Stimulated activated CD8-positive, alpha-beta memory T cell treated with anti-CD3 and anti-CD28 coated beads, Interleukin-15, amount 100 ng/mL, for 1 hour (primary cell): ENCODE results near the gene EXOSC6.
"Not testable (repeated sequence)": the region's sequence is repeated elsewhere in the genome, so short reads cannot be mapped to it uniquely, and the experiment has no call there.

Experiments used
- DNase-seq: peaks from one replicate; pipeline ENCODE4 v3.0.0-alpha.2; 2020; ENCODE audit warnings: low read depth

The EXOSC6 gene

DNA sequence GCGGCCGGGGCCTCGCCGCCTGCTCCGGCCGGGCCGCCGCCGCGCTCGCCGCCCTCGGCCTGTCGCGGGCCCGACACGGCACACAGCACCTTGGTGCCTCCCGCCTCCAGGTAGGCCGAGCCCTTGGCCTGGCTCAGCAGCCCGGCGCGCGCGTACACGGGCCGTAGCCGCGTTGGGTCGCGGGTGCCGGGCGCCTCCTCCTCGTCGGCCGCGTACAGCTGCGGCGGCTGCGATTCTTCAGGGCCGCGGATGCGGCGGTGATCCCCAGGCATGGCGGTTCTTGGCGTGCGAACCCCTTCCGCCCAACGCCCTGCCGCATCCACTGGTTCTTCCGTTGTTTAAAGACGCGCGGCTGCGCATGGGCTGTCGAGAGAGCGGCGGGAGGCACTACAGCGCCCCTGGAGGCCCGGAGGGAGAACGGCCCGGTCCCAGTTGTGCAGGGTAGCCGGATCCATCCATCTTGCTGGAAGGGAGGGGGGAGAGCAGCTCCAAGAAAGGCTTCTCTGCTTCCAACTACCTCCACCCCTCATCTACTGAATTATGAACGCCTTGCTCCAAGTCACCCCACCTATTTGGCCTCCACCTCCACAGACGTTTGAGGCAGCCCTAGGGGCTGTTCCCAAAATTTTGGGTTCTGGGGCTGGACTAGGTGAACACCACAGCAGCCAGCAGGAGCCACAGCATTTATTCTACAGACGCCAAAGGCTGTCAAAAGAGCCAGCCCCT, at the start of gene EXOSC6:
TSS of gene EXOSC6 (minus strand) at position 312 of the 726 bp plus-strand sequence. CDS start at position 272, 40 bp downstream.
- DNase-seq: peak; percentile 77

DNA sequence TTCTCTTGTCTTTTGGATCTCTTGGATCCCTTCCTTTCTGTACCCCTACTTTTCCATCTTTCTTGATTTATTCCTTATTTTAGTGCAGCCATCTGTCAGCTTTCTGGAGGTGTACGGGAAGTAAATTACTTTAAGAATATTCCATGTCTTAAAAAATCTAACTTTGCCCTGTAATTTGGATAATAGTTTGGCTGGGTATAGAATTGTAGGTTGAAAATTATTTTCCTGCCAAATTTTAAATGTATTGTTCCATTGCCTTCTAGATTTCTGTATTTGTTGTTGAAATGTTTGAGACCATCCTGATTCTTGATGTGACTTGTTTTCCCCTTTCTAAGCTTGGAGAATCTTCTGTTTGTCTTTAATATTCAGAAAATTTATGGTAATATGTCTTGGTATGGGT, 49.4 kb upstream of the EXOSC6 start:
- DNase-seq: no peak

DNA sequence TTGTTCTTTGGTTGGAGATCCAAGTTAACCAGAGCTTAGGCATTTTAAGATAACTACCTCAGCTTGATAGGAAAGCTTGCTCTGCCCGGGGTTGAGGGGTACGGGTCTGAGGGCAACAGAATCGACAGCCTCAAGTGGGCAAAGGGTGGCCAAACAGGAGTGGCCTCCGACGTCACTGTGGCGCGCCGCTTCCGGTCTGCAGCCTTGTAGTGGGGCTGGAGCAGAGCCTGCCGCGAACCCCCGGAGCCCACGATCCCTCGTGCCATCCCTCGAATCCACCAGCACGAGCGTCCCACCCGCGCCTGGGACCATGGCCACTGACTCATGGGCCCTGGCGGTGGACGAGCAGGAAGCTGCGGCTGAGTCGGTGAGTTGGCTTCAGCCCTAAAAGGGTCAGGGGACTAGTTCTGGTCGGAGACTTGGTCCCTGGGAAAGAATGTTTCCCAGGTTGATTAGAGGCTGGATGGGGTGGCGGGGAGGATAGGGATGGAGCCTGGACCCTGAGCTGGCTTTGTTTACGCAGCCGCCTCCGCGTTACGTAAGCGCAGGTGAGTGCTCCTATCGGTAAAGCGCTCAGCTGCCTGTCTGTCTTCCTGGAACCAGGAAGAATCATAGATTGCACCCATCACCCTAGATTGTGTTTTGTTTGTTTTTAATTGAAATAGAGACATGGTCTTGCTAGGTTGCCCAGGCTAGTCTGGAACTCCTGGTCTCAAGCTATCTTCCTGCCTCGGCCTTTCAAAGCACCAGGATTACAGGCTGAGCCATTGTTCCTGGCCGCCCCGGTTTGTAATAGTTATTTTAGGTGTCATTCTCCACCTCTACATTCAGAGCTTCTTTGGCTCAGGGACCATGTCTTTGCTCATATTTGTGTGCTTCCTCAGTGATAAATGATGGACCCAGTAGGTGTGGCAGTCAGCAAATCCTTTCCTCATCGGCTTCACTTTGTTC, 47.5 kb upstream of the EXOSC6 start, which contains the start of gene DDX19B:
TSS of gene DDX19B (plus strand) at position 199 of the 951 bp plus-strand sequence. CDS start at position 311, 112 bp downstream.
- no peak for DNase-seq

DNA sequence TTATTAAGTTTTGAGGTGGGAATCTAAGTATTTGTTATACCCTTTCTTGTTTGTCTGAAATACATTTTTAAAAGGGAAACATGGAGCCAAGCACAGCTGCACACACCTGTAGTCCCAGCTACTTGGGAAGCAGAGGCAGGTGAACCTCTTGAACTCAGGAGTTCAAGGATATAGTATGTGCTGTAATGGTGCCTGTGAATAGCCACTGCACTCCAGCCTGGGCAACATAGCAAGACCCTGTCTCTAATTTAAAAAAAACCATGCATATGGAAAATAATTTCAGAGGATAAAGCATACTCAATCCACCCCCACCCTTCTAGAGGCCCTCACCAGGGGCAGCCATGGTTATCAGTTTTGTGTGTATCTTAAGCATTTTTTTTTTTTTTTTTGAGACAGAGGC, 43.9 kb upstream of the EXOSC6 start:
- no peak for DNase-seq

- DNase-seq: no peak
Observed at GRCh38 chr16:70294385-70295025, 42.8 kb upstream of the EXOSC6 start.

- DNase-seq: not testable (repeated sequence)
Observed at GRCh38 chr16:70292148-70292547, 40.4 kb upstream of the EXOSC6 start.

DNA sequence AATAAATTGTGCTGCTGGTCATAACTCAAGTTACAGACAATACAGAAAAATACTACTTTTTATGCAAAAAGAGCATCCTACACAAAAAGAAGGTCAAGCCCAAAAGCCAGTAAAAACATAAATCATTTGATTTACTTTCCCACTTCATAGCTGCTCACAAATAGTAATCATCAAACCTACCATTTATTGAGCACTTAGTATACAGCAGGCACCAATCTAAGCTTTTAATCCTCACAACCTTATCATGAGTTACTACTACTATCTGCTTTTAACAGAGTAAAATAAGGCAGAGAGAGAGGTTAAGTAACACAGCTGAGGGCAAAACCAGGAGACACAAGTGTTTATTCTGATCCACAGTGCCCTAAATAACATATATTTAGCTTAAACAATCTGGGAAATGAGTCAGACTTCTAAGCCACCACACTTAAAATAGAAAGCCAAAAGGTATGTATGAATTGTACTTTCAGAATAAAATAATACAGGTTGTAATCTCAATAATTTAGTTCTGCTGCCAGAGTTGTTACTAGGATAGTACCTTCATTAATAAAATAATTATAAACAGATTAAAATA, 39.3 kb upstream of the EXOSC6 start:
- DNase-seq: no peak

DNA sequence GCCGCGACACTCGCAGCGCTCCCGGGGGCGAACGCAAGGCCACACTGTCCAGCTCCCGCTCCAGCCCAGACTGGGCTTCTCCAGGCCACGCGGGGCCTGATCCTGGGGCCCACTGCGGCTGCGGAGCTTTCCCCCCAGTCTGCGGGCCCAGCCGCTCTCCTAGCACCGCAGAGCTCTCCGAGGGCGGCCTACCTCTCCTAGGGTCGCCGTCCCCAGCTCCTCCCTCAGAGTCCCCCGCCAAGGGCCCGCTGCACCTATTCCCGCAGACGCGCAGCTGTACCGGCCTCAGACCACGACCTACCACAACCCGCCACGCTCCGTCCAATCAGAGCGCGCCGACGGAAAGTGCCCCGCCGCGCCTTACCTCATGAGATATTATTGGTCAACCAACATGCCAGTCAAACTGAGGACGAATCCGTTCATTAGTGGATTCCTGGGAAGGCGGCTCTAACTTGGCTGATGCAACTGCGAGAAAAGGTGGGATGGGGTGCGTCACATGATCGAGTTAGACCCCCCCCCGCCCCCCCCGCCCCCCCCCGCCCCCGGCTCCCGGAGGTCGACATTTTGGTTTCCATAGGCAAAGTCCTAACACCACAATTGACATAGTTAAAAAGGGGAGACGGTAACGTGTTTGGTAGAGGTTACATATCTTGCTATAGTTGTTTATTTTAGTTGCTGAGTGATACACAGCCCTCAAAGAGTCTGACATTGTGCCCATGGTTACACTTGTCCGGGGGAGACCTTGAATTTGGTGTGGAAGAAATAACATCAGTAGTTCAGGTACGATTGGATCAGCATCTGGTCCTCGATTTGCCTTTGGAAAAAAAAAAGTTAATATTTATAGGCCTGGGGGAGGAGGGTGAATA, 37.7 kb upstream of the EXOSC6 start, which contains the start of gene AARS1:
TSS of gene AARS1 (minus strand) at position 278 of the 866 bp plus-strand sequence. CDS start 6,743 bp downstream, outside the sequence.
- DNase-seq: peak; percentile 82

DNA sequence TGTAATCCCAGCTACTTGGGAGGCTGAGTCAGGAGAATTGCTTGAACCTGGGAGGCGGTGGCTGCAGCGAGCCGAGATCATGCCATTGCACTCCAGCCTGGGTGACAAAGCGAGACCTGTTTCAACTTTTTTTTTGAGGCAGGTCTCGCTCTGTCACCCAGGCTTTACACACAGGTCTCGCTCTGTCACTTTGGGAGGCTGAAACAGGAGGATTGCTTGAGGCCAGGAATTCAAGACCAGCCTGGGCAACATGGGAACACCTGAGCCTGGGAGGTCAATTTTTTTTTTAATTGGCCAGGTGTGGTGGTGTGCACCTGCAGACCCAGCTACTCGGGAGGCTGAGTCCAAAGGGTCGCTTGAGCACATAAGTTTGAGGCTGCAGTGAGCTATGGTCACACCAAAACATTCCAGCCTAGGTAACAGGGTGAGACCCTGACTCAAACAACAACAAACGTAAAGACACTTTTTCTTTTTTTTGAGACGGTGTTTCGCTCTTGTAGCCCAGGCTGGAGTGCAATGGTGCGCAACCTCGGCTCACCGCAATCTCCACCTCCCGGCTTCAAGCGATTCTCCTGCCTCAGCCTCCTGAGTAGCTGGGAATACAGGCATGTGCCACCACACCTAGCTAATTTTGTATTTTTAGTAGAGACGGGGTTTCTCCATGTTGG, 35.7 kb upstream of the EXOSC6 start:
- DNase-seq: not testable (repeated sequence)

DNA sequence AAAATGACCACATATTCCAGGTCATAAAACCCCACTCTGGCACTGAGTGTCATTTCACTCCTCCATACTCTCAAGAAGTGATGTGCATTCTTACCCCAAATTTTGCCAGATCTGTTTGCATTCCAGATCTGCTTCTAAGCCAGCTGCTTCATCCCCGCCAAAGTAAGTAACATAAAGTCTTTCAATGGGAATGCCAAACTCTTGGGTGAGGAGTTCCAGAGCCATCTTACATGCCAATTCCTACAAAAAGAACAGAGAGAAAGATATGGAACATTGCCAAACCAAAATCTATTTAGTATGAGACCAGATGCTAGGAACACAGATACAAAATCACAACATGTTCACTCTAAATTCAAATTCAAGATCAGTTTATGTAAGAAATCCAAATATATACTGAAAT, 24.7 kb upstream of the EXOSC6 start:
- no peak for DNase-seq

DNA sequence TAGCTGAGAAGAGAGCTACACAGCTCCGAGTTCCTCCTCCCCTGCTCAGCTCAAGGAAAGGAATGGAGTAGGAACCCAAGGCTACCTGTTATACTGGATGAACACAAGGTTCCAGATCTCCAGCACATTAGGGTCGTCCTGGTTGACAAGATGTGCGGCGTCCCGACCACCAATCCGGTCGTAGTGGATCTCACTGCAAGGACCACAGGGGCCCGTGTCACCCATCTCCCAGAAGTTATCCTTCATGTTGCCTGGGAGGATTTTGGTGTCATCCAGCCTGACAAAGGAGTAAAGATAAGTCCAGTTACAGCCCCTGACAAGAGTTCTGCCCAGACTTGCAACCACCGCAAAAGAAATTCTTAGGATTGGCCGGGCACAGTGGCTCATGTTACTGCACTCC, 20.0 kb upstream of the EXOSC6 start:
- no peak for DNase-seq

- no peak for DNase-seq
Observed at GRCh38 chr16:70270176-70270575, 18.4 kb upstream of the EXOSC6 start.

DNA sequence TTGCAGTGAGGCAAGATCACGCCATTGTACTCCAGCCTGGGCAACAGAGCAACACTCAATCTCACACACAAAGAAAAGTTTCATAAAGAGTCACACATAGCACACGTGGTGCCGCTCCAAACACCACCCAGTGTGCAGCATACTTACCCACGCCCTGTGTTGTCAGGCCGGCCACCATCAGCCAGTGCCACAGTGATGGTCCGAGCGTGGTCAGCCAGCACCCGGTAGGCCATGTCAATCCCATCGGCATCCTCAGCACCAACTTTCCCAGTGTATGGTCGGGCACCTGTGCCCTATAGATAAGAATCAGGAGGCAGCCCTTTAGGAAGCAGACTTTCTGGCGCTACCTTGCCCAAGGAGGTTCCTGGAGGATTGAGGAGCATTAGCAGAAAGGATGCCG, 17.7 kb upstream of the EXOSC6 start:
- no peak for DNase-seq

DNA sequence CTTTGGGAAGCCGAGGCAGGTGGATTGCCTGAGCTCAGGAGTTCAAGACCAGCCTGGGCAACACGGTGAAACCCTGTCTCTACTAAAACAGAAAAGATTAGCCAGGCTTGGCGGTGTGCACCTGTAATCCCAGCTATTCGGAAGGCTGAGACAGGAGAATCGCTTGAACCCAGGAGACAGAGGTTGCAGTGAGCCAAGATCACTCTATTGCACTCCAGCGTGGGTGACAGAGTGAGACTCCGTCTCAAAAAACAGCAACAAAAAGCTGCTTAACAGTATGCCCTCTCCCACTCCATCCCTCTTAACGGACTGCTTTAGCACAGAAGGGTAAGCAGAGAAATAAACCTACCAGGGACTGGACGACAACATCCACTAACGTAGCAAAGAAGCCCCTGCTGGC, 16.2 kb upstream of the EXOSC6 start:
- DNase-seq: not testable (repeated sequence)

DNA sequence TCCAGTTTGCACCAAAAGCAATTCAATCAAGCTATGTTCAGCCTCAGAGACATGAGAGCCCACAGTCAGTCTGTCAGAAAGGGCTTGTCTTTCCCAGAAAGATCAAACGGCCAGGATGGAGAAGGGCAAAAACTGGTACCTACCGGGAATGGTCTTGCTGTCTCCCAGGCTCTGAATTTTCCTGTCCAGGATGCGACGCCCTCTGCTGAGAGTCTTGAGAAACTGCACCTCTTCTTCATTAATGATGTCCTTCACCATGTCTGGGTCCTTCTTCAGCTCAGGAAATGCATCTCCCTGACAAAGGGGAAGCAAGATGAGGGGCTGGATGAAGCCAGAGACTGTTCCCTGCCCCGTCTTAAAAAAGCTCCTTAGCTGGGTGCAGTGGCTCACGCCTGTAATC, 15.8 kb upstream of the EXOSC6 start:
- DNase-seq: no peak

DNA sequence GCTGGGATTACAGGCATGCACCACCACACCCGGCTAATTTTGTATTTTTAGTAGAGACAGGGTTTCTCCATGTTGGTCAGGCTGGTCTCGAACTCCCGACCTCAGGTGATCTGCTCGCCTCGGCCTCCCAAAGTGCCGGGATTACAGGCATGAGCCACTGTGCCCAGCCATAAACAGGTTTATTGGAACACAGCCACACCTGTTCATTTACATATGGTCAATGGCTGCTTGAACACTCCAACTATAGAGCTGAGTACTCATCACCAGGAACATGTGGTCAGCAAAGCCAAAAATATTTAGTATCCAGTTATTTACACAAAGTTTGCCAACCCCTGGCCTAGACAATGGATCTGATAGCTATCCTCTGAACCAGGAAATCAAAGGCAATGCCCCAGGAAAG, 8.2 kb upstream of the EXOSC6 start:
- DNase-seq: not testable (repeated sequence)

DNA sequence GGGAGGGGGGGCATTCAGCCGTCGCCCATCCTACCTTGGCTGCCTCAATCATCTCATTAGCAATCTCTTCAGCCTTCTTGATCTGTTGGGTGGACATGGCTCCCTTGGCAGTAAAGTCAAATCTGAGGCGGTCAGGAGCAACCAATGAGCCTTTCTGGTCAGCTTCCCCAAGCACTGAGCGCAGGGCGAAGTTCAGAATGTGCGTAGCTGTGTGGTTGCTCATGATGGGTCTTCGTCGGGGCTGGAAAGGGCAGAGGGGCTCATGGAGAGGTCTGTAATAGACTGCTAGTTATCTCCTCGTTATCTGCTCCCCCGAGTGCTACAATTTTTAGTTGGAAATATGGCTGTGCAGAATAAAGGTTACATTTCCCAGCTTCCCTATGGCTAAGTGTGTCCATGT, 7.2 kb upstream of the EXOSC6 start:
- no peak for DNase-seq

GRCh38 chr16:70258065-70258464, 6.3 kb upstream of the EXOSC6 start:
- no peak for DNase-seq

DNA sequence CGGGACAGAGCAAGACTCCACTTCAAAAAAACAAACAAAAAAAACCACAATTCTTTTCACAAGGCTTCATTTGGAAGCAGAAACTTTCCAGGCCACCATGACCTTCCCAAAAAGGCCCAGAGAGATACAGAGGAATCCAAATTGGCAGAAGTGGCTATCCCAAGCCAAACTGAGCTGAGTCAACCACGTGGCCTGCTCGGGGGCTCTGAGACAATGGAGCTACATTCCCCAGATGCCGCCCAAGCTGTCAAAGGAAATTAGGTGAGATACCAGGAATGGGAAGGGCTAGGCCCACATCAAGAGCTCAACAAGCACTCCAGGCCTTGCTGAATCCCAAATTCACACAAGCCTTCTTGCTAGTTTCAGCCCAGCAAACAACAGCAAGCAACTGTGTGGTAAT, 5.7 kb upstream of the EXOSC6 start:
- no peak for DNase-seq

- no peak for DNase-seq
Observed at GRCh38 chr16:70255574-70255973, 3.8 kb upstream of the EXOSC6 start.

- no peak for DNase-seq
Observed at GRCh38 chr16:70254965-70255286, 3.2 kb upstream of the EXOSC6 start.
